Stimulated activated CD4-positive, alpha-beta T cell treated with anti-CD3 and anti-CD28 coated beads, Interleukin-4, amount 100 ng/mL, for 1 hour (primary cell): Measurements from ENCODE around the gene ADCY3.

Experiments
- DNase-seq: peaks from one replicate; pipeline ENCODE4 v3.0.0-alpha.2; 2020

The ADCY3 gene

DNA sequence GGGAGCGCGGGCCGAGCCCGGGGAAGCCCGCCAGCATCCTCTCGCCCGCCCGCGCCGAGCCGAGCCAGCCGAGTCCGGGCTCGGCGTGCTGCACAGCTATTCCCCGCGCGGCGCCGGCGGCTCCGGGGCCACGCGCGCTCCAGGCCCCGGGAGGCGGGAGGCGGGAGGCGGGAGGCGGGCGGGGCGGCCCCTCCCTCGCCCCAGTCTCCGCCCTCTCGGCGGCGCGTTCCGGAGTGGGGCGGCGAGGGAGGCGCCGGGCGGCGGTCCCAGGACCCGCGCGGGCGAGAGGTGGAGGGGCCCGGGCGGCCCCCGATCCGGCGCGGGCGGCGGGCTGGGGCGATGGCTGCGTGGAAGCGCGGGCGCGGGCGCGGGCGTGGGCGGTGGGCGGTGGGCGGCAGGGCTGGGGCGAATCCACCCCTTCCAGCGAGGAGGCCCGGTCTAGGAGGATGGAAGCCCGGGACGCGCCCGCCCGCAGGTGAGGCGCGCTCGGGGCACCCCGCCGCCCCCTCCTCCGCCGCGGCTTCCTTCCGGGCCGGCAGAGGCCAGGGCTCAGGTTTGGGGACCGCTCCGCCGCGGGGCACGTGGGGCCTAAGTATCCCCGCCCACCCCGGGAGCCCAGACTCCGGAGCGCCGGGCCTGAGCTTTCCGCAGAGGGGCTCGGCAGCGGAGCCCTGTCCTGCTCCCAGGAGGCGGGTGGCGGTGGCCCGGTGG lies at the start of gene ADCY3:
Gene ADCY3, minus strand, starts transcription at position 140 of the 711 bp plus-strand sequence. CDS start 1,250 bp downstream, outside the sequence.
- peak; percentile 63 for DNase-seq

- no peak for DNase-seq
Observed at GRCh38 chr2:24969784-24970183, 49.7 kb upstream of the ADCY3 start.

GRCh38 chr2:24961903-24962302 lies 41.9 kb upstream of the ADCY3 start:
- DNase-seq: no peak

DNA sequence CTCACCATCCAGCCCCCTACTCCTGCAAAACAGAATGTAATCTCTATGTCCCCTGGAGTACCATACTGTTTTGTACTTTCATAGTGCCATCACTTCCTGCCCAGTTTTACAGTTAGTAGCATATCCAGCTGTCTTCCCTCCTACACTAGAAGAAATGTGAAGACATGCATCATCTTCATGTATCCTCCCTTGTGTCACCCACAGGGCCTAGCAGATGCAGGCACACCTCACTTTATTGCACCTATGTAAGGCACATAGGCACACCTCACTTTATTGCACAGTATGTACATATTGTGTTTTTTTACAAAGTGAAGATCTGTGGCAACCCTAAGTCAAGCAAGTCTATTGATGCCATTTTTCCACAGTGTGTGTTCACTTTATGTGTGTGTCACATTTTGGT lies 39.7 kb upstream of the ADCY3 start:
- DNase-seq: no peak

GRCh38 chr2:24958411-24958935 lies 38.4 kb upstream of the ADCY3 start:
- no peak for DNase-seq

GRCh38 chr2:24957976-24958375 lies 37.9 kb upstream of the ADCY3 start:
- no peak for DNase-seq

DNA sequence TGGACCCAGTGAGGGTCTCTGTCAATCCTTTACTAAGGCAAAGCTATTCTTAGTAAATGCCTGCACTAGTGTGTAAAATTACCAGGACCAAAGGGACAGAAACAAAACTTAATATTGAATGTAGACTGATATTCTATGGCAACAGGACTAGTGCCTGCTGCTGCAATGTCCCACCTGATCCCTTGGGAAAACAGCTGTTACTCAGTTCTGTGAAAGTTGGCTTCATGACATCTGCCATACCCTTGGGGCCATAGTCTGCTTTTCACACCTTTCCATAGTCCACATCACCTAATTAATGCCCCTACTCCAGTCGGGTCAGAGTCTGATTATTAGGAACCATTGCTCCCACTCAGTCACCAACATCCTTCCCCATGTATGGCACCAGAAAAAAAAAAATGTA lies 37.2 kb upstream of the ADCY3 start:
- no peak for DNase-seq

- DNase-seq: no peak
Observed at GRCh38 chr2:24955921-24956320, 35.9 kb upstream of the ADCY3 start.

DNA sequence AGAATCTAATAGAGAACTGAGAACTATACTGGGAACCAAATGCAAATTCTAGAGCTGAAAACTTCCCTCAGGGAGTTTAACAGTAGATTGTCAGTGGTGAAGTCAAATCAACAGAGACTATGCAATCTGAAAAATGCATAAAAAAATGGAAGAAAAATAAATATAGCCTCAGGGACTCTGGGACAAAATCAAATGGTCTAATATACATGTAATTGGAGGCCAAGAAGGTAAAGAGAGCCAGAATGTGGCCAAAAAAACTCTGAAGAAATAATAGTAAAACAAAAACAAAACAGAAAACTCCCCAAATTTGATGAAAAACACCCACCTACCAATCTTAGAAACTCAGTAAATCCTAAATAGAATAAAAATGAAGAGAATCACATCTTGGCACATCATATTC lies 35.2 kb upstream of the ADCY3 start:
- DNase-seq: no peak

DNA sequence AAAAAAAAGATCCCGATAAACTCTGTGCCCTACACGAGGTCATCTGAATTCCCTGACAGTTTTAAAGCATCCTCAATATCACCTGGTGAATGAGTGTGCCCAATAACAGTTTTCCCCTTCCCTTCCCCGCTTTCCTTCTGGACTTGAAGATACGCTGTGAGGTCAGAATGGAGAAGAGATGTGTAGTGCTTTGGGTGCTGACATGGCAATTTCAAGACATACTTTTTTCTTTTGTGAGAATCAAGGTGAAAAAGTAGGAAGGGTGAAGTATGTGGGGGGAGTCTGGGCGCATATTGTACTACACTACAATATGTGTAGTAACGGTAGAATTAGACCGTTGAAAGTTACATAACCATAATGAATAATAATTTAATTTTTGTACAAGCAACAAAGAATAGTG lies 30.1 kb upstream of the ADCY3 start:
- DNase-seq: no peak

- DNase-seq: no peak
Observed at GRCh38 chr2:24948506-24948905, 28.5 kb upstream of the ADCY3 start.

DNA sequence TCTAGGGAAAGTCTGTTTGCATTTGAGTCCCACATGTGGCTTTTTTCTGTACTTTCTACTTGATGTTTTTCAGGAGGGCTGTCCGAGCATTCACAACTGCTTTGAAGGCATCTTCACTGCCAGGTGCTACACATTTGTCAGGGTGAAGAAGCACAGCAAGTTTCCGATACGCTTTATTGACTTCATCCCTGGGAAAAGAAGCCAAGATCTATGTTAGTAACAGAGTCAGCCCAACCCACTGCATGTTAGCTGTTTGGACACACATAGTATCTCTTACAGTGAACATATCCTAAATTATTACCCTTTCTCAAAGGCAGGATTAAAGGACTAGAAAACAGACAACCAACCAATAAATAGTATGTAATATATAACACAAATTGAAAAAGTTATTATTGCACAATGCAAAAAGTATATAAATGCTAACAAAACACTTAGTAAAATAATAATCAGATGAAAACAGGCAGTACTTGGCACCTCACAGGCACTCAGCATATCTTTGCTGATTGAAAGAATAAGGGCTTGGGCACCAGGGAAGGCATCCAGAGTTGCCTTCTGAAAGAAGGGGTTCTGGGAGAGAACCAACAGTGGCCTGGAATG lies 27.6 kb upstream of the ADCY3 start:
- no peak for DNase-seq

GRCh38 chr2:24945907-24946306 lies 25.9 kb upstream of the ADCY3 start:
- DNase-seq: no peak

DNA sequence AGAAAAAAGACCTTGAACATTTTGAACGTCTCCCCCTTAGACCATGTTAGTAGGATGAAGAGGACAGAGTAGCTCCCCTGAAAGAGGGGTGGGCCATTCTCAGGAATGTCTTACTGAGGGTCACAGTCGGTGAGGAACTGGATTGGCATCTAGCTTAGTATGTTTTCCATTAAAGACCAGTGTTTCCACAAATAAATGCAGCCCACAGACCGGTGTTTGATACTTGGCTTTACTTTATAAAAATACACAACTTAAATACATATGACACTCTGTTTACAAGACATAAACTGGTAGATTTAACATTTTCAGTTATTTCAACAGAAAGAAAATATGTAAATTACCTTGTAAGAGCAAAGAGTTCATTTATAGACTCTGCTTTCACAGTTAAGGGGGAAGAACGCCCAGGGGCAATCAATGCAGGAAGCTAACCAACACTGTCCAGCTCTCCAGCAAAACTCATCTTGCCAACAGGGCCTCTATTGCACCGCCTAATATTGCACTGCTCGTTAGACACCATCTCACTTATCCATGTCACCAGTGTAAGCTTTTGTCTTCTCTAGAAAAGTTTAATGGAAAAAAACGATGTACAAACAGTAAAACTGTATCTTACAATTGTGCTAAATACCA lies 23.5 kb upstream of the ADCY3 start:
- no peak for DNase-seq

- DNase-seq: no peak
Observed at GRCh38 chr2:24939353-24939752, 19.3 kb upstream of the ADCY3 start.

GRCh38 chr2:24937236-24937635 lies 17.2 kb upstream of the ADCY3 start:
- DNase-seq: no peak

- no peak for DNase-seq
Observed at GRCh38 chr2:24935145-24935544, 15.1 kb upstream of the ADCY3 start.

GRCh38 chr2:24932715-24933114 lies 12.7 kb upstream of the ADCY3 start:
- DNase-seq: no peak

GRCh38 chr2:24930768-24931167 lies 10.7 kb upstream of the ADCY3 start:
- DNase-seq: no peak

DNA sequence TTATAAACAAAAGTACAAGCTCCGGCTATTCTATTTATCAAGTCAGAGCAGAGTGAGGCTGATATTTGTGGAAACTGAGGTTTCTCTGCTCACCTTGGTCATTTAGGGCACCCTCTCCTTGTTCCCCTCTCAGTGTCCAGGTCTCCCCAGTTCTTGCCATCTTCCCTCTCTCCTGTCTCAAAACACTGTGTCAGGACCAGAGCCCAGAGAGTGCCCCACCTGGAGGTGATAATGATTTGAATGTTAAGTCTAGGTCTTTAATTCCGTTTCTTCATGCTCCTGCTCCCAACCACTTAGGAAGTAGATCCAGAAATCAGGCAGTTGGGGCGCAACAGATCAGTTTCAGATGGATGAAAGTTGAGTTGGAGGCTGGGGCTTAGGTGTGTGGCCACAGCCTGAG lies 9.2 kb upstream of the ADCY3 start:
- DNase-seq: no peak

GRCh38 chr2:24928036-24928435 lies 8.0 kb upstream of the ADCY3 start:
- DNase-seq: no peak

GRCh38 chr2:24926602-24927252 lies 6.7 kb upstream of the ADCY3 start:
- peak; percentile 46 for DNase-seq

DNA sequence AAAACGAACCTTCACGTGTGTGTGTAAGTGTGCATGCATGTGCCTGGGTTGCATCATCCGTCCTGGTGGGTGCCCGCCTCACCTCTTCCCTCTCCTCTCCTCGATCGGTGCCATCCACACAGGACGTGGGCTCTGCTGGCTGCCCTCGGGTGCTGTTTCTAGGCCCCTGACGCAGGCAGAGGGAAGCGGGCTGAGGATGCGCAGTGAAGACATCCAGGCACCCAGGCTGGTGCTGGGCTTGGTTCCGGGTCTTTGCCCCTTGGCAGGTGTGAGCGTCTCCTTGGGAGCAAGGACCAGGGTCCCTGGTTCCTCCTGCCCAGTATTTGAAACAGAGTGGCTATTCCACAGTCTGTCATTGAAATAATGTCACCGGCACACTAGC lies 6.2 kb upstream of the ADCY3 start:
- no peak for DNase-seq

- DNase-seq: no peak
Observed at GRCh38 chr2:24925815-24926214, 5.8 kb upstream of the ADCY3 start.
